Hypothalamus (tissue), 51 donors: ENCODE data around the gene CARMIL3.
"Not testable (repeated sequence)": the region's sequence is repeated elsewhere in the genome, so short reads cannot be mapped to it uniquely, and the experiment has no call there.

Experiments
- DNase-seq, 51 donors: peaks; one replicate each; lab custom pipeline; 2025; lab: John Stamatoyannopoulos, UW

Gene CARMIL3

GRCh38 chr14:24051789-24052655 lies at the start of gene CARMIL3:
TSS of gene CARMIL3 (plus strand) at chr14:24052009. CDS start at chr14:24052154, 145 bp downstream.
- DNase-seq: peak in 46 of 51 donors; percentile 27 to 85 (median 68)

GRCh38 chr14:24006471-24006816 lies 45.4 kb upstream of the CARMIL3 start:
- not testable (repeated sequence) for DNase-seq

- peak in 29 of 51 donors; percentile 15 to 74 (median 38) for DNase-seq
Observed at GRCh38 chr14:24006817-24007652, 44.8 kb upstream of the CARMIL3 start.

- no peak for DNase-seq
Observed at GRCh38 chr14:24011051-24011450, 40.8 kb upstream of the CARMIL3 start.

GRCh38 chr14:24012726-24013273 lies 39.0 kb upstream of the CARMIL3 start:
- DNase-seq: not testable (repeated sequence)

- DNase-seq: peak in 18 of 51 donors; percentile 12 to 73 (median 24)
Observed at GRCh38 chr14:24013654-24014514, 37.9 kb upstream of the CARMIL3 start.

- DNase-seq: not testable (repeated sequence)
Observed at GRCh38 chr14:24015745-24016144, 36.1 kb upstream of the CARMIL3 start.

GRCh38 chr14:24018978-24019377 lies 32.8 kb upstream of the CARMIL3 start:
- DNase-seq: not testable (repeated sequence)

GRCh38 chr14:24019944-24020343 lies 31.9 kb upstream of the CARMIL3 start:
- not testable (repeated sequence) for DNase-seq

- DNase-seq: not testable (repeated sequence)
Observed at GRCh38 chr14:24020520-24020919, 31.3 kb upstream of the CARMIL3 start.

GRCh38 chr14:24024939-24025418 lies 26.8 kb upstream of the CARMIL3 start:
- not testable (repeated sequence) for DNase-seq

- not testable (repeated sequence) for DNase-seq
Observed at GRCh38 chr14:24029687-24030086, 22.1 kb upstream of the CARMIL3 start.

GRCh38 chr14:24031331-24031730 lies 20.5 kb upstream of the CARMIL3 start:
- not testable (repeated sequence) for DNase-seq

- DNase-seq: no peak
Observed at GRCh38 chr14:24032727-24033418, 18.9 kb upstream of the CARMIL3 start.

- DNase-seq: not testable (repeated sequence)
Observed at GRCh38 chr14:24035769-24036168, 16.0 kb upstream of the CARMIL3 start.

GRCh38 chr14:24036169-24036962 lies 15.4 kb upstream of the CARMIL3 start:
- peak in 48 of 51 donors; percentile 35 to 84 (median 66) for DNase-seq

- DNase-seq: not testable (repeated sequence)
Observed at GRCh38 chr14:24036963-24037657, 14.7 kb upstream of the CARMIL3 start.

- peak in 3 of 51 donors; percentile 9 to 27 (median 19) for DNase-seq
Observed at GRCh38 chr14:24037658-24038037, 14.2 kb upstream of the CARMIL3 start.
